Keratinocyte (primary cell): ENCODE results near the gene MCM9.

ENCODE experiments used
- EZH2 ChIP-seq: IDR thresholded peaks from one replicate; pipeline ENCODE4 v1.6.1; 2012; ENCODE audit warnings: inconsistent platforms, mild to moderate bottlenecking, low read length, moderate library complexity
- TF ChIP-seq, protein P1 (sequence below), 3 experiments: IDR thresholded peaks in 1 of 3; conservative IDR thresholded peaks in 1 of 3; optimal IDR thresholded peaks in 1 of 3; 2 replicates in 2 of 3; 3 replicates in 1 of 3; pipeline versions ENCODE3 to v1.5.1; 2011; ENCODE audit warnings: low read length in 3 of 3, mild to moderate bottlenecking in 3 of 3, moderate library complexity in 2 of 3, control low read depth in 1 of 3, inconsistent platforms in 1 of 3; ENCODE audit not compliant: insufficient read depth in 2 of 3; ENCODE audit errors: extremely low read depth in 1 of 3

GRCh38 chr6:118788702-118789101, 146.3 kb downstream of the MCM9 start:
- TF ChIP-seq, protein P1, sequence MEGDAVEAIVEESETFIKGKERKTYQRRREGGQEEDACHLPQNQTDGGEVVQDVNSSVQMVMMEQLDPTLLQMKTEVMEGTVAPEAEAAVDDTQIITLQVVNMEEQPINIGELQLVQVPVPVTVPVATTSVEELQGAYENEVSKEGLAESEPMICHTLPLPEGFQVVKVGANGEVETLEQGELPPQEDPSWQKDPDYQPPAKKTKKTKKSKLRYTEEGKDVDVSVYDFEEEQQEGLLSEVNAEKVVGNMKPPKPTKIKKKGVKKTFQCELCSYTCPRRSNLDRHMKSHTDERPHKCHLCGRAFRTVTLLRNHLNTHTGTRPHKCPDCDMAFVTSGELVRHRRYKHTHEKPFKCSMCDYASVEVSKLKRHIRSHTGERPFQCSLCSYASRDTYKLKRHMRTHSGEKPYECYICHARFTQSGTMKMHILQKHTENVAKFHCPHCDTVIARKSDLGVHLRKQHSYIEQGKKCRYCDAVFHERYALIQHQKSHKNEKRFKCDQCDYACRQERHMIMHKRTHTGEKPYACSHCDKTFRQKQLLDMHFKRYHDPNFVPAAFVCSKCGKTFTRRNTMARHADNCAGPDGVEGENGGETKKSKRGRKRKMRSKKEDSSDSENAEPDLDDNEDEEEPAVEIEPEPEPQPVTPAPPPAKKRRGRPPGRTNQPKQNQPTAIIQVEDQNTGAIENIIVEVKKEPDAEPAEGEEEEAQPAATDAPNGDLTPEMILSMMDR (optimal IDR thresholded peaks at IDR 0.05 in 1 of 3, IDR thresholded peaks at IDR 0.05 in 1 of 3, conservative IDR thresholded peaks at IDR 0.05 in 1 of 3; ENCODE audit: extremely low read depth in 1 of 3, insufficient read depth in 2 of 3, low read length in 3 of 3) = no peak
- TF ChIP-seq EZH2 = no peak
